GM12878 (cell line): ENCODE data around the gene FOXN4. TPM values are rescaled to one million over a fixed set of nuclear protein-coding genes. Genes with fewer than 3 reads are reported as not detected.

Experiments
- ATAC-seq: fragments of 200-7000 bp; cut with Tn5 transposase; 3 replicates; pipeline ENCODE4 v1.9.1; 2020; ENCODE audit warnings: mild to moderate bottlenecking, moderate library complexity
- BruUV-seq: library from RNA; stranded (reverse); fragments of 400-500 nt; replicated peaks from 2 replicates; lab custom pipeline; 2021; lab: Mats Ljungman, UMichigan
- CTCF ChIA-PET: fragments of 300-600 bp; sonication (Branson Sonifier 250); formaldehyde crosslinking; extraction: SDS; loops from one replicate; lab custom pipeline; 2021; ENCODE audit warnings: inconsistent platforms; lab: Yijun Ruan, JAX
- POLR2A ChIA-PET: fragments of 350-600 bp; formaldehyde crosslinking; extraction: SDS; loops from one replicate; lab custom pipeline; 2021; ENCODE audit warnings: inconsistent platforms; lab: Charles Lee
- RAD21 ChIA-PET: fragments of 300-600 bp; sonication (Branson Sonifier 250); formaldehyde crosslinking; loops from one replicate; lab custom pipeline; 2023; ENCODE audit warnings: antibody characterized with exemption; ENCODE audit not compliant: unreplicated experiment; lab: Charles Lee
- SMC1A ChIA-PET: fragments of 300-600 bp; sonication (Branson Sonifier 250); formaldehyde crosslinking; loops from one replicate; lab custom pipeline; 2023; ENCODE audit not compliant: unreplicated experiment, uncharacterized antibody; lab: Charles Lee
- DNase-seq: peaks from one replicate; pipeline ENCODE4 v3.0.0-alpha.2; 2011; ENCODE audit warnings: low read depth, low spot score
- FAIRE-seq: peaks from 3 replicates; lab custom pipeline; 2011; peaks lifted over from hg19 to GRCh38; lab: Jason Lieb, UNC
- H2AFZ ChIP-seq: 2 replicates; pipeline ENCODE4 v1.6.0; 2011; ENCODE audit warnings: low read depth, low read length, control low read depth; ENCODE audit not compliant: control insufficient read depth
- H3K27ac ChIP-seq: 2 replicates; pipeline ENCODE4 v1.5.1; 2011; ENCODE audit warnings: control low read depth; ENCODE audit not compliant: control insufficient read depth, insufficient read depth
- H3K27me3 ChIP-seq, 2 experiments: replicated peaks in 1 of 2; 2 replicates each; pipeline versions ENCODE4 v1.6.0 to v1.6.1; 2011; ENCODE audit warnings: low read length in 1 of 2; ENCODE audit not compliant: control insufficient read depth in 2 of 2, insufficient read depth in 2 of 2
- H3K36me3 ChIP-seq, 2 experiments: 2 replicates each; pipeline ENCODE4 v1.5.1; 2011; ENCODE audit warnings: low read length in 1 of 2; ENCODE audit not compliant: control insufficient read depth in 2 of 2, insufficient read depth in 2 of 2
- H3K4me1 ChIP-seq: 2 replicates; pipeline ENCODE4 v1.6.1; 2011; ENCODE audit warnings: mild to moderate bottlenecking, low read length, moderate library complexity, mixed read lengths; ENCODE audit not compliant: control insufficient read depth, insufficient read depth
- H3K4me2 ChIP-seq: 2 replicates; pipeline ENCODE4 v1.6.0; 2011; ENCODE audit warnings: control low read depth; ENCODE audit not compliant: control insufficient read depth, insufficient read depth
- H3K4me3 ChIP-seq: fragments of 200-600 bp; sonication (generic); 2 replicates; pipeline ENCODE4 v1.5.1; 2016
- H3K79me2 ChIP-seq: 2 replicates; pipeline ENCODE4 v1.6.0; 2011; ENCODE audit warnings: low read length; ENCODE audit not compliant: control insufficient read depth, insufficient read depth
- H3K9ac ChIP-seq: 2 replicates; pipeline ENCODE4 v1.8.0; 2011; ENCODE audit warnings: low read length, control low read depth, mixed read lengths; ENCODE audit not compliant: control insufficient read depth, insufficient read depth
- H3K9me3 ChIP-seq: replicated peaks from 3 replicates; pipeline ENCODE4 v1.5.1; 2011; ENCODE audit warnings: mild to moderate bottlenecking, low read length; ENCODE audit not compliant: control insufficient read depth, insufficient read depth
- H4K20me1 ChIP-seq: 2 replicates; pipeline ENCODE4 v1.6.0; 2011; ENCODE audit not compliant: control insufficient read depth, insufficient read depth
- BMI1 ChIP-seq: fragments of 450-650 bp; IDR thresholded peaks from 2 replicates; pipeline ENCODE4 v1.6.1; 2016; ENCODE audit warnings: mild to moderate bottlenecking, moderate library complexity, borderline replicate concordance
- IKZF1 ChIP-seq: fragments of 450-650 bp; conservative IDR thresholded peaks from 2 replicates; pipeline ENCODE4 v1.6.1; 2017; ENCODE audit warnings: antibody characterized with exemption, mild to moderate bottlenecking
- IRF4 ChIP-seq: IDR thresholded peaks from 2 replicates; pipeline ENCODE4 v1.6.1; 2011; ENCODE audit warnings: low read depth, low read length
- MEF2B ChIP-seq: fragments of 450-650 bp; IDR thresholded peaks from 2 replicates; pipeline ENCODE4 v1.6.1; 2018; ENCODE audit warnings: mild to moderate bottlenecking, moderate library complexity; ENCODE audit not compliant: partially characterized antibody, poor library complexity, severe bottlenecking
- NFYA ChIP-seq: IDR thresholded peaks from 2 replicates; pipeline ENCODE4 v1.6.1; 2011; ENCODE audit warnings: low read depth, mild to moderate bottlenecking, low read length, improper control_type of control experiment, borderline replicate concordance
- PAX8 ChIP-seq: fragments of 450-650 bp; IDR thresholded peaks from 2 replicates; pipeline ENCODE4 v1.6.1; 2017; ENCODE audit warnings: mild to moderate bottlenecking, moderate library complexity
- RELB ChIP-seq: fragments of 450-650 bp; IDR thresholded peaks from 2 replicates; pipeline ENCODE4 v1.6.1; 2017; ENCODE audit warnings: low read depth, mild to moderate bottlenecking, moderate library complexity
- RUNX3 ChIP-seq: IDR thresholded peaks from 2 replicates; pipeline ENCODE4 v1.6.1; 2012; ENCODE audit warnings: low read length, inconsistent platforms
- STAT3 ChIP-seq: IDR thresholded peaks from 2 replicates; pipeline ENCODE4 v1.6.1; 2011; ENCODE audit warnings: low read depth, low read length, improper control_type of control experiment
- TCF3 ChIP-seq: IDR thresholded peaks from 2 replicates; pipeline ENCODE4 v1.6.1; 2012; ENCODE audit warnings: low read depth, mild to moderate bottlenecking, low read length, borderline replicate concordance; ENCODE audit not compliant: insufficient read depth
- ZNF592 ChIP-seq: fragments of 450-650 bp; IDR thresholded peaks from 2 replicates; pipeline ENCODE4 v1.6.1; 2017; ENCODE audit warnings: mild to moderate bottlenecking, moderate library complexity
- WGBS: methylation state at CpG from one replicate; pipeline ENCODE4 v1.1.6; 2016; ENCODE audit warnings: low lambda C conversion rate; ENCODE audit not compliant: insufficient replicate concordance, insufficient coverage; ENCODE audit errors: missing lambda C conversion rate; 5-methylcytosine and 5-hydroxymethylcytosine counted together
- in situ Hi-C: fragments of 300-500 bp; cut with MboI; formaldehyde crosslinking; loops from 9 replicates; pipeline ENCODE4 v1.14.3; 2018; ENCODE audit warnings: mixed read lengths
- intact Hi-C: fragments of 100-400 bp; cut with micrococcal nuclease; formaldehyde crosslinking; loops from one replicate; pipeline ENCODE4 v1.14.2; 2022; ENCODE audit not compliant: unreplicated experiment
- polyA plus RNA-seq, 11 experiments: library from polyadenylated mRNA; depleted of rRNA in 4 of 11; unstranded in 6 of 11; stranded (reverse) in 5 of 11; fragments of >200 nt; fragmentation: Nextera tagmentation in 4 of 11; fragmentation: Illumina TruSeq in 1 of 11; extraction: Ambion mirVana in 4 of 11; extraction: Trizol in 1 of 11; gene quantifications; 1 replicate in 1 of 11; 2 replicates in 10 of 11; pipeline versions ENCODE4 v1.2.1 to v1.2.3, GENCODE V29; 2011 to 2016; ENCODE audit warnings: inconsistent platforms in 2 of 11, missing spikeins in 2 of 11, low read depth in 1 of 11
- total RNA-seq, 4 experiments: library from RNA; depleted of rRNA in 3 of 4; stranded (reverse); fragments of >200 nt in 3 of 4; fragmentation: Illumina TruSeq in 1 of 4; extraction: Trizol in 1 of 4; gene quantifications; 2 replicates each; pipeline versions ENCODE4 v1.2.1 to v1.2.3, GENCODE V29; 2013 to 2021
- TF ChIP-seq, protein P1 (sequence below): fragments of 450-650 bp; IDR thresholded peaks from 2 replicates; pipeline ENCODE4 v1.6.1; 2017; ENCODE audit warnings: mild to moderate bottlenecking, moderate library complexity

The FOXN4 gene
- total and polyA plus RNA-seq, 10 of the 15 experiments (the other 5 are each of a cell fraction or from before 2014, with no cell fraction given), result not detected

GRCh38 chr12:109299849-109300248 is 9.2 kb downstream of the FOXN4 start:
- ChIA-PET POLR2A (no interaction called here), CTCF (no interaction called here), SMC1A (no interaction called here), RAD21 (no interaction called here)
- Histone ChIP-seq H3K9me3 (no peaks in the 10 kb centered on the region), H3K4me1 (no peaks in the 10 kb centered on the region), H3K27me3 (peaks cover 0 to 2% of the 10 kb centered on the region in 2 experiments; a peak in 2 of 4 replicates), H3K27ac (no peak overlapping the region), H3K9ac (no peak overlapping the region), H3K79me2 (no peaks in the 10 kb centered on the region), H4K20me1 (no peaks in the 10 kb centered on the region), H2AFZ (no peak overlapping the region), H3K4me2 (no peak overlapping the region), H3K36me3 (no peaks in the 10 kb centered on the region), H3K4me3 (no peak overlapping the region)
- DNase-seq (no peak), ATAC-seq (no peak), FAIRE-seq (no peak)
- no TSS peak for BruUV-seq
- intact Hi-C loops (no loop called here), in situ Hi-C loops (no loop called here)
- 22% methylated on average over 7 of the region's 7 CpGs for WGBS
- no peak for TF ChIP-seq NFYA
- no peak for TF ChIP-seq PAX8
- no peak for TF ChIP-seq RUNX3
- TF ChIP-seq MEF2B, result no peak
- TF ChIP-seq, protein P1, sequence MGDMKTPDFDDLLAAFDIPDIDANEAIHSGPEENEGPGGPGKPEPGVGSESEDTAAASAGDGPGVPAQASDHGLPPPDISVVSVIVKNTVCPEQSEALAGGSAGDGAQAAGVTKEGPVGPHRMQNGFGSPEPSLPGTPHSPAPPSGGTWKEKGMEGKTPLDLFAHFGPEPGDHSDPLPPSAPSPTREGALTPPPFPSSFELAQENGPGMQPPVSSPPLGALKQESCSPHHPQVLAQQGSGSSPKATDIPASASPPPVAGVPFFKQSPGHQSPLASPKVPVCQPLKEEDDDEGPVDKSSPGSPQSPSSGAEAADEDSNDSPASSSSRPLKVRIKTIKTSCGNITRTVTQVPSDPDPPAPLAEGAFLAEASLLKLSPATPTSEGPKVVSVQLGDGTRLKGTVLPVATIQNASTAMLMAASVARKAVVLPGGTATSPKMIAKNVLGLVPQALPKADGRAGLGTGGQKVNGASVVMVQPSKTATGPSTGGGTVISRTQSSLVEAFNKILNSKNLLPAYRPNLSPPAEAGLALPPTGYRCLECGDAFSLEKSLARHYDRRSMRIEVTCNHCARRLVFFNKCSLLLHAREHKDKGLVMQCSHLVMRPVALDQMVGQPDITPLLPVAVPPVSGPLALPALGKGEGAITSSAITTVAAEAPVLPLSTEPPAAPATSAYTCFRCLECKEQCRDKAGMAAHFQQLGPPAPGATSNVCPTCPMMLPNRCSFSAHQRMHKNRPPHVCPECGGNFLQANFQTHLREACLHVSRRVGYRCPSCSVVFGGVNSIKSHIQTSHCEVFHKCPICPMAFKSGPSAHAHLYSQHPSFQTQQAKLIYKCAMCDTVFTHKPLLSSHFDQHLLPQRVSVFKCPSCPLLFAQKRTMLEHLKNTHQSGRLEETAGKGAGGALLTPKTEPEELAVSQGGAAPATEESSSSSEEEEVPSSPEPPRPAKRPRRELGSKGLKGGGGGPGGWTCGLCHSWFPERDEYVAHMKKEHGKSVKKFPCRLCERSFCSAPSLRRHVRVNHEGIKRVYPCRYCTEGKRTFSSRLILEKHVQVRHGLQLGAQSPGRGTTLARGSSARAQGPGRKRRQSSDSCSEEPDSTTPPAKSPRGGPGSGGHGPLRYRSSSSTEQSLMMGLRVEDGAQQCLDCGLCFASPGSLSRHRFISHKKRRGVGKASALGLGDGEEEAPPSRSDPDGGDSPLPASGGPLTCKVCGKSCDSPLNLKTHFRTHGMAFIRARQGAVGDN, result no peak
- no peak for TF ChIP-seq TCF3
- no peak for TF ChIP-seq ZNF592
- no peak for TF ChIP-seq STAT3
- TF ChIP-seq IKZF1, result no peak
- TF ChIP-seq IRF4, result no peak
- no peak for TF ChIP-seq RELB
- no peak for TF ChIP-seq BMI1
